Upper lobe of left lung (tissue), 6 donors: Measurements from ENCODE around the gene DPP6. TPM values are rescaled to one million over a fixed set of nuclear protein-coding genes. Genes with fewer than 3 reads are reported as not detected.

Experiments used
- ATAC-seq, 2 donors: fragments of 200-7000 bp; cut with Tn5 transposase; one replicate each; pipeline ENCODE4 v1.9.1; 2022; ENCODE audit warnings: mild to moderate bottlenecking in 2 of 2, moderate library complexity in 2 of 2; ENCODE audit not compliant: low FRiP score in 2 of 2
- DNase-seq, 2 donors: peaks; one replicate each; pipeline ENCODE4 v3.0.0-alpha.2; 2019 to 2020
- H3K27ac ChIP-seq, 4 donors: fragments of 200-600 bp; sonication (generic); one replicate each; pipeline ENCODE4 v1.5.1; 2016 to 2019
- H3K27me3 ChIP-seq, 4 donors: fragments of 200-600 bp; sonication (generic); one replicate each; pipeline ENCODE4 v1.5.1; 2017 to 2019
- H3K36me3 ChIP-seq, 4 donors: fragments of 200-600 bp; sonication (generic); one replicate each; pipeline ENCODE4 v1.5.1; 2016 to 2019
- H3K4me1 ChIP-seq, 4 donors: fragments of 200-600 bp; sonication (generic); one replicate each; pipeline ENCODE4 v1.5.1; 2018 to 2019
- H3K4me3 ChIP-seq, 4 donors: fragments of 200-600 bp; sonication (generic); one replicate each; pipeline ENCODE4 v1.5.1; 2017 to 2019; ENCODE audit warnings: mild to moderate bottlenecking in 2 of 4, moderate library complexity in 1 of 4
- H3K9me3 ChIP-seq, 4 donors: fragments of 200-600 bp; sonication (generic); one replicate each; pipeline ENCODE4 v1.5.1; 2018 to 2019
- CTCF ChIP-seq, 6 experiments: fragments of 450-650 bp in 4 of 6; fragments of 200-600 bp in 2 of 6; sonication (generic) in 2 of 6; IDR thresholded peaks; one replicate each; pipeline ENCODE4 v1.5.1; 2016 to 2019; ENCODE audit warnings: antibody characterized with exemption in 6 of 6
- EP300 ChIP-seq, 4 donors: sonication (generic); formaldehyde crosslinking; IDR thresholded peaks; one replicate each; pipeline ENCODE4 v1.5.1; 2017; ENCODE audit warnings: antibody characterized with exemption in 4 of 4, control low read depth in 2 of 4
- POLR2A ChIP-seq, 4 donors: fragments of 450-650 bp; IDR thresholded peaks; one replicate each; pipeline ENCODE4 v1.5.1; 2016 to 2017; ENCODE audit warnings: antibody characterized with exemption in 4 of 4, mild to moderate bottlenecking in 2 of 4
- POLR2AphosphoS5 ChIP-seq, 2 donors: sonication (generic); formaldehyde crosslinking; IDR thresholded peaks; one replicate each; pipeline ENCODE4 v1.5.1; 2017; ENCODE audit warnings: antibody characterized with exemption in 2 of 2
- WGBS, 2 donors: methylation state at CpG; one replicate each; pipeline ENCODE4 v1.1.5; 2017 to 2018; 5-methylcytosine and 5-hydroxymethylcytosine counted together
- total RNA-seq, 6 donors: library from RNA; depleted of rRNA in 4 of 6; stranded (reverse); fragments of >200 nt in 4 of 6; gene quantifications; one replicate each; pipeline versions ENCODE4 v1.1.0 to v1.2.1, GENCODE V29; 2016 to 2021
- donor health status: DM: no; HTN: no; CAD: no; lungs with moderate emphysema.
- donor health status: DM: no; HTN: yes; CAD: no; lungs with severe emphysema.

DPP6 gene
- total RNA-seq, 6 donors from 2014 or later: 0.49 to 3.1 (median 0.86) TPM; not detected in 2

- WGBS, 2 donors: 51 to 53% methylated on average over 8 to 26 of the region's 36 CpGs
- ATAC-seq (no peak), DNase-seq (peak in 1 of 2 donors; percentile 83)
- H3K9me3 ChIP-seq: peaks cover 0 to 9% (median 3%) of the 10 kb centered on the region in 4 donors
- peak overlapping the region in 3 of 4 donors; percentile 17 to 39 (median 32) for H3K4me3 ChIP-seq
- TF ChIP-seq CTCF (IDR thresholded peaks at IDR 0.05) (no peak), EP300 (IDR thresholded peaks at IDR 0.05) (no peak), POLR2A (IDR thresholded peaks at IDR 0.05) (no peak), POLR2AphosphoS5 (IDR thresholded peaks at IDR 0.05) (no peak)
- H3K27ac ChIP-seq: no peak overlapping the region
- no peaks in the 10 kb centered on the region for H3K36me3 ChIP-seq
- H3K4me1 ChIP-seq: peaks cover 4 to 12% (median 7%) of the 10 kb centered on the region in 4 donors
- peaks cover 0 to 9% (median 4%) of the 10 kb centered on the region in 4 donors for H3K27me3 ChIP-seq
Measured at GRCh38 chr7:154914308-154914995, 862.3 kb downstream of the DPP6 start.

GRCh38 chr7:154914996-154915380 is 862.8 kb downstream of the DPP6 start:
- Histone ChIP-seq H3K4me3 (no peak overlapping the region), H3K27ac (no peak overlapping the region), H3K9me3 (peaks cover 0 to 9% (median 3%) of the 10 kb centered on the region in 4 donors), H3K36me3 (no peaks in the 10 kb centered on the region), H3K27me3 (peaks cover 0 to 9% (median 4%) of the 10 kb centered on the region in 4 donors), H3K4me1 (peaks cover 4 to 12% (median 7%) of the 10 kb centered on the region in 4 donors)
- 87 to 91% methylated on average over 7 to 9 of the region's 18 CpGs for WGBS, 2 donors
- TF ChIP-seq POLR2A (IDR thresholded peaks at IDR 0.05): no peak
- no peak for TF ChIP-seq CTCF (IDR thresholded peaks at IDR 0.05)
- TF ChIP-seq POLR2AphosphoS5 (IDR thresholded peaks at IDR 0.05): no peak
- TF ChIP-seq EP300 (IDR thresholded peaks at IDR 0.05): no peak
- ATAC-seq: no peak
- DNase-seq: peak in 1 of 2 donors; percentile 70

GRCh38 chr7:154915600-154915999 is 863.4 kb downstream of the DPP6 start:
- Histone ChIP-seq H3K4me1 (peaks cover 4 to 12% (median 7%) of the 10 kb centered on the region in 4 donors), H3K27me3 (peaks cover 0 to 9% (median 4%) of the 10 kb centered on the region in 4 donors), H3K27ac (no peak overlapping the region), H3K36me3 (no peaks in the 10 kb centered on the region), H3K4me3 (no peak overlapping the region), H3K9me3 (peaks cover 0 to 7% (median 3%) of the 10 kb centered on the region in 4 donors)
- no peak for DNase-seq
- 90 to 100% methylated on average over 1 to 4 of the region's 4 CpGs for WGBS, 2 donors
- no peak for TF ChIP-seq CTCF (IDR thresholded peaks at IDR 0.05)
- TF ChIP-seq POLR2A (IDR thresholded peaks at IDR 0.05): no peak
- no peak for TF ChIP-seq POLR2AphosphoS5 (IDR thresholded peaks at IDR 0.05)
- TF ChIP-seq EP300 (IDR thresholded peaks at IDR 0.05): no peak
- ATAC-seq: no peak

GRCh38 chr7:154916381-154916780 is 864.2 kb downstream of the DPP6 start:
- Histone ChIP-seq H3K9me3 (no peaks in the 10 kb centered on the region), H3K27me3 (peaks cover 0 to 9% (median 4%) of the 10 kb centered on the region in 4 donors), H3K36me3 (no peaks in the 10 kb centered on the region), H3K4me1 (peaks cover 4 to 12% (median 7%) of the 10 kb centered on the region in 4 donors), H3K4me3 (no peak overlapping the region), H3K27ac (no peak overlapping the region)
- DNase-seq (peak in 1 of 2 donors; percentile 69), ATAC-seq (no peak)
- TF ChIP-seq CTCF (IDR thresholded peaks at IDR 0.05) (no peak), POLR2A (IDR thresholded peaks at IDR 0.05) (no peak), EP300 (IDR thresholded peaks at IDR 0.05) (no peak), POLR2AphosphoS5 (IDR thresholded peaks at IDR 0.05) (no peak)
- 84 to 88% methylated on average over 12 to 14 of the region's 14 CpGs for WGBS, 2 donors
